Lung (tissue), 12 donors: ENCODE results near the gene GTPBP3. TPM values are rescaled to one million over a fixed set of nuclear protein-coding genes. Genes with fewer than 3 reads are reported as not detected.

Experiments used
- ATAC-seq: fragments of 200-7000 bp; cut with Tn5 transposase; one replicate; pipeline ENCODE4 v1.9.1; 2020; ENCODE audit warnings: moderate number of reproducible peaks; ENCODE audit not compliant: insufficient read depth, low FRiP score
- DNase-seq, 3 donors: peaks; one replicate each; pipeline ENCODE4 v3.0.0-alpha.2; 2013 to 2017
- H3K27ac ChIP-seq, 2 donors: one replicate each; pipeline ENCODE4 v1.5.1; 2013; ENCODE audit warnings: mild to moderate bottlenecking in 2 of 2, moderate library complexity in 2 of 2, control low read depth in 1 of 2, inconsistent platforms in 1 of 2, low read depth in 1 of 2, low read length in 1 of 2
- H3K27me3 ChIP-seq, 3 donors: one replicate each; pipeline ENCODE4 v1.5.1; 2013; ENCODE audit warnings: low read length in 2 of 3; ENCODE audit not compliant: control insufficient read depth in 3 of 3, insufficient read depth in 3 of 3
- H3K36me3 ChIP-seq, 4 donors: one replicate each; pipeline ENCODE4 v1.5.1; 2013; ENCODE audit warnings: low read length in 4 of 4, mild to moderate bottlenecking in 1 of 4, moderate library complexity in 1 of 4; ENCODE audit not compliant: control insufficient read depth in 4 of 4, insufficient read depth in 4 of 4
- H3K4me1 ChIP-seq, 5 donors: one replicate each; pipeline ENCODE4 v1.5.1; 2013; ENCODE audit warnings: low read length in 5 of 5, mild to moderate bottlenecking in 2 of 5, moderate library complexity in 1 of 5; ENCODE audit not compliant: control insufficient read depth in 5 of 5, insufficient read depth in 5 of 5
- H3K4me3 ChIP-seq: one replicate; pipeline ENCODE4 v1.5.1; 2013; ENCODE audit warnings: mild to moderate bottlenecking, control low read depth, moderate library complexity
- H3K9ac ChIP-seq, 2 donors: one replicate each; pipeline ENCODE4 v1.5.1; 2013; ENCODE audit warnings: low read length in 2 of 2, control low read depth in 1 of 2; ENCODE audit not compliant: insufficient read depth in 1 of 2
- H3K9me3 ChIP-seq, 4 donors: one replicate each; pipeline ENCODE4 v1.5.1; 2013; ENCODE audit warnings: low read length in 3 of 4, mild to moderate bottlenecking in 1 of 4, moderate library complexity in 1 of 4; ENCODE audit not compliant: control insufficient read depth in 4 of 4, insufficient read depth in 3 of 4
- WGBS, 2 donors: extraction: QIAGEN DNeasy Blood & Tissue Kit; methylation state at CpG; one replicate each; pipeline ENCODE4 v1.1.7; 2013; 5-methylcytosine and 5-hydroxymethylcytosine counted together
- polyA plus RNA-seq, 2 donors: library from polyadenylated mRNA; stranded (reverse); fragments of 200-250 nt; gene quantifications; one replicate each; pipeline ENCODE4 v1.2.1, GENCODE V29; 2013
- total RNA-seq, 2 donors: library from RNA; depleted of rRNA in 1 of 2; stranded (reverse); fragments of >200 nt in 1 of 2; gene quantifications; one replicate each; pipeline ENCODE4 v1.2.1, GENCODE V29; 2014 to 2021
- TF ChIP-seq, protein P1 (sequence below): IDR thresholded peaks from 2 replicates; pipeline ENCODE4 v1.5.1; 2012; ENCODE audit warnings: mild to moderate bottlenecking; ENCODE audit errors: control extremely low read depth, extremely low read depth
- donor health status: control.
- donor health status: control.
- donor health status: Bipolar disorder and iron deficiency.
- donor health status: healthy.
- donor health status: DM: yes; HTN: yes; CAD: no.

GTPBP3 gene
- total and polyA plus RNA-seq, 4 donors, result 13.3 to 24.1 (median 18.2) TPM

- no peak overlapping the region for H3K9ac ChIP-seq
- WGBS, 2 donors, result 95% methylated on average over 15 of the region's 15 CpGs
- DNase-seq (no peak), ATAC-seq (no peak)
- TF ChIP-seq, protein P1, sequence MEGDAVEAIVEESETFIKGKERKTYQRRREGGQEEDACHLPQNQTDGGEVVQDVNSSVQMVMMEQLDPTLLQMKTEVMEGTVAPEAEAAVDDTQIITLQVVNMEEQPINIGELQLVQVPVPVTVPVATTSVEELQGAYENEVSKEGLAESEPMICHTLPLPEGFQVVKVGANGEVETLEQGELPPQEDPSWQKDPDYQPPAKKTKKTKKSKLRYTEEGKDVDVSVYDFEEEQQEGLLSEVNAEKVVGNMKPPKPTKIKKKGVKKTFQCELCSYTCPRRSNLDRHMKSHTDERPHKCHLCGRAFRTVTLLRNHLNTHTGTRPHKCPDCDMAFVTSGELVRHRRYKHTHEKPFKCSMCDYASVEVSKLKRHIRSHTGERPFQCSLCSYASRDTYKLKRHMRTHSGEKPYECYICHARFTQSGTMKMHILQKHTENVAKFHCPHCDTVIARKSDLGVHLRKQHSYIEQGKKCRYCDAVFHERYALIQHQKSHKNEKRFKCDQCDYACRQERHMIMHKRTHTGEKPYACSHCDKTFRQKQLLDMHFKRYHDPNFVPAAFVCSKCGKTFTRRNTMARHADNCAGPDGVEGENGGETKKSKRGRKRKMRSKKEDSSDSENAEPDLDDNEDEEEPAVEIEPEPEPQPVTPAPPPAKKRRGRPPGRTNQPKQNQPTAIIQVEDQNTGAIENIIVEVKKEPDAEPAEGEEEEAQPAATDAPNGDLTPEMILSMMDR, result no peak
- peaks cover 0 to 8% (median 2%) of the 10 kb centered on the region in 4 donors for H3K36me3 ChIP-seq
- peaks cover 0 to 11% (median 5%) of the 10 kb centered on the region in 5 donors for H3K4me1 ChIP-seq
- no peak overlapping the region for H3K27ac ChIP-seq
- no peaks in the 10 kb centered on the region for H3K27me3 ChIP-seq
- no peak overlapping the region for H3K4me3 ChIP-seq
- no peaks in the 10 kb centered on the region for H3K9me3 ChIP-seq
Measured at GRCh38 chr19:17341386-17341785, 4.0 kb downstream of the GTPBP3 start.

DNA sequence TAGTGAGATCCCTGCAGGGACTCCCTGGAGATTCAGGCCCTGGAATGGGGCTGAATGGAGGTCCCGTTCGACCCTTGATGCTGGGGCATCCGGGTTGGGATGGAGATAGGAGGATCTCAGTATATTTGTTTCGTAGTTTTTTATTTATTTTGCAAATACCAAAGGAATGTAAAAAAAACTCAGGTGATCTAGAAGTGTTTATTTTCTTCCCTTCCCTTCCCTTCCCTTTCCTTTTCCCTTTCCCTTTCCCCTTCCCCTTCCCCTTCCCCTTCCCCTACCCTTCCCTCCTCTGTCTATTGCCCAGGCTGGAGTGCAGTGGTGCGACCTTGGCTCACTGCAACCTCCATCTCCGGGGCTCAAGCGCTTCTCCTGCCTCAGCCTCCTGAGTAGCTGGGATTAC is 4.5 kb downstream of the GTPBP3 start:
- TF ChIP-seq, protein P1, result no peak
- DNase-seq, result no peak
- Histone ChIP-seq H3K4me1 (peaks cover 0 to 11% (median 6%) of the 10 kb centered on the region in 5 donors), H3K27me3 (no peaks in the 10 kb centered on the region), H3K4me3 (no peak overlapping the region), H3K27ac (no peak overlapping the region), H3K9ac (no peak overlapping the region), H3K9me3 (no peaks in the 10 kb centered on the region), H3K36me3 (peaks cover 0 to 8% (median 2%) of the 10 kb centered on the region in 4 donors)
- 88% methylated on average over 7 of the region's 7 CpGs for WGBS, 2 donors
- no peak for ATAC-seq

DNA sequence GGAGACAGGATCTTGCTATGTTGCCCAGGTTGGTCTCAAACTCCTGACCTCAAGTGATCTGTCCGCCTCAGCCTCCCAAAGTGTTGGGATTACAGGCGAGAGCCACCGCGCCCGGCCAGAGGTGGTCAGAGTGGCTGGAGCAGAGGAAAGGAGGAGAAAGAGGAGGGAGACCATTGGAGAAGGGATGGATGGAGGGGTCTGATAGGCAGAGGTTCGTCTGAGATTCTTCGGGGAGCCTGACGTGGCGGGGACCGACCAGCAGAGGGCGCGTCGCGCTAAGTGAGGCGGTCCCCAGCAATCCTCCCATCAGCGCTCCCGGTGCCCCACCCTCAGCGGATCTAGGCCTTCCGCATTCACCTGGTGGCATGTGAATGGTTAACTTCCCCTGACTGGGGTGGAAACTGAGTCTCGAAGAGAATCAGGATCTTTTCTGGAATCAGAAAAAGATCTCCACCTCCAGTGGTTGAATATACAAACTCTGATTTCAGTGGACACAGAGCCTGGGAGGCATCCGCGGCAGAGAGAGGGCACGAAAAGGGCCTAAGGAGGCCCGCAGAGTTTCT is 8.8 kb downstream of the GTPBP3 start:
- 17% methylated on average over 24 of the region's 24 CpGs for WGBS, 2 donors
- TF ChIP-seq, protein P1, result peak; percentile 90
- Histone ChIP-seq H3K9ac (no peak overlapping the region), H3K27me3 (peaks cover 0 to 4% (median 0%) of the 10 kb centered on the region in 3 donors), H3K36me3 (peaks cover 0 to 5% (median 1%) of the 10 kb centered on the region in 4 donors), H3K4me3 (no peak overlapping the region), H3K27ac (no peak overlapping the region), H3K4me1 (peaks cover 0 to 8% (median 4%) of the 10 kb centered on the region in 5 donors), H3K9me3 (no peaks in the 10 kb centered on the region)
- DNase-seq (peak; percentile 70 to 73 (median 70)), ATAC-seq (peak; percentile 80)

- DNase-seq (no peak), ATAC-seq (peak; percentile 31)
- TF ChIP-seq, protein P1, result no peak
Measured at GRCh38 chr19:17347361-17347760, 10.0 kb downstream of the GTPBP3 start.

More at GRCh38 chr19:17347361-17347760, 10.0 kb downstream of the GTPBP3 start:
- no peaks in the 10 kb centered on the region for H3K36me3 ChIP-seq
- H3K4me1 ChIP-seq, result peaks cover 0 to 11% (median 6%) of the 10 kb centered on the region in 5 donors
- WGBS, 2 donors, result 18 to 34% methylated on average over 6 of the region's 6 CpGs
- H3K27me3 ChIP-seq, result peaks cover 0 to 4% (median 0%) of the 10 kb centered on the region in 3 donors
- no peak overlapping the region for H3K9ac ChIP-seq
- H3K27ac ChIP-seq, result peak overlapping the region; percentile 31 to 53
- no peak overlapping the region for H3K4me3 ChIP-seq
- H3K9me3 ChIP-seq, result no peaks in the 10 kb centered on the region
